DLD1 (cell line): ENCODE measurements around the gene ARMCX1.
"Not testable (repeated sequence)": the region's sequence is repeated elsewhere in the genome, so short reads cannot be mapped to it uniquely, and the experiment has no call there.

Experiments
- in situ Hi-C: cut with HindIII; loops from 2 replicates; pipeline ENCODE4 v1.10.0; 2017; ENCODE audit warnings: low sequenced_read_pairs

Gene ARMCX1

GRCh38 chrX:101550362-101550750, at the start of gene ARMCX1:
Gene ARMCX1, plus strand, starts transcription at chrX:101550547. Its CDS starts 2,384 bp downstream, at chrX:101552931.
- in situ Hi-C loops = no loop called here

- in situ Hi-C loops = not testable (repeated sequence)
Measured at GRCh38 chrX:101502929-101503328, 47.4 kb upstream of the ARMCX1 start.

GRCh38 chrX:101507372-101507771, 43.0 kb upstream of the ARMCX1 start:
- in situ Hi-C loops = no loop called here

- in situ Hi-C loops = no loop called here
Measured at GRCh38 chrX:101507986-101508385, 42.4 kb upstream of the ARMCX1 start.

GRCh38 chrX:101530944-101531343, 19.4 kb upstream of the ARMCX1 start:
- in situ Hi-C loops = no loop called here

GRCh38 chrX:101539116-101539515, 11.2 kb upstream of the ARMCX1 start:
- in situ Hi-C loops = no loop called here

- in situ Hi-C loops = no loop called here
Measured at GRCh38 chrX:101550751-101551379, 518 bp downstream of the ARMCX1 start.

GRCh38 chrX:101551380-101551767, 1.0 kb downstream of the ARMCX1 start:
- in situ Hi-C loops = no loop called here

GRCh38 chrX:101552714-101553113, 2.4 kb downstream of the ARMCX1 start:
- in situ Hi-C loops = no loop called here

- in situ Hi-C loops = no loop called here
Measured at GRCh38 chrX:101564651-101565050, 14.3 kb downstream of the ARMCX1 start.

GRCh38 chrX:101595739-101596419, 45.5 kb downstream of the ARMCX1 start:
- in situ Hi-C loops = no loop called here

GRCh38 chrX:101599592-101599991, 49.2 kb downstream of the ARMCX1 start:
- in situ Hi-C loops = not testable (repeated sequence)

GRCh38 chrX:101602077-101602476, 51.7 kb downstream of the ARMCX1 start:
- in situ Hi-C loops = no loop called here
